ENCODE data around the gene GNG3.
"Not testable (repeated sequence)": the region's sequence is repeated elsewhere in the genome, so short reads cannot be mapped to it uniquely, and the experiment has no call there.

The GNG3 gene

GRCh38 chr11:62728171-62728988, 20.9 kb downstream of the GNG3 start, which contains the start of gene TTC9C:
TTC9C (plus strand) TSS chr11:62728486; CDS start chr11:62728849, 363 bp downstream.
- Histone ChIP-seq H3K4me3 (ENCODE audit: low read depth, low read length) (peak within 1 kb of the TSS; percentile 91), H3K4me1 (no peaks in the 10 kb centered on the region), H3K27me3 (no peaks in the 10 kb centered on the region), H3K36me3 (peaks cover 16% of the 10 kb centered on the region), H3K9me3 (no peaks in the 10 kb centered on the region)
- TF ChIP-seq, protein P1, sequence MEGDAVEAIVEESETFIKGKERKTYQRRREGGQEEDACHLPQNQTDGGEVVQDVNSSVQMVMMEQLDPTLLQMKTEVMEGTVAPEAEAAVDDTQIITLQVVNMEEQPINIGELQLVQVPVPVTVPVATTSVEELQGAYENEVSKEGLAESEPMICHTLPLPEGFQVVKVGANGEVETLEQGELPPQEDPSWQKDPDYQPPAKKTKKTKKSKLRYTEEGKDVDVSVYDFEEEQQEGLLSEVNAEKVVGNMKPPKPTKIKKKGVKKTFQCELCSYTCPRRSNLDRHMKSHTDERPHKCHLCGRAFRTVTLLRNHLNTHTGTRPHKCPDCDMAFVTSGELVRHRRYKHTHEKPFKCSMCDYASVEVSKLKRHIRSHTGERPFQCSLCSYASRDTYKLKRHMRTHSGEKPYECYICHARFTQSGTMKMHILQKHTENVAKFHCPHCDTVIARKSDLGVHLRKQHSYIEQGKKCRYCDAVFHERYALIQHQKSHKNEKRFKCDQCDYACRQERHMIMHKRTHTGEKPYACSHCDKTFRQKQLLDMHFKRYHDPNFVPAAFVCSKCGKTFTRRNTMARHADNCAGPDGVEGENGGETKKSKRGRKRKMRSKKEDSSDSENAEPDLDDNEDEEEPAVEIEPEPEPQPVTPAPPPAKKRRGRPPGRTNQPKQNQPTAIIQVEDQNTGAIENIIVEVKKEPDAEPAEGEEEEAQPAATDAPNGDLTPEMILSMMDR (IDR thresholded peaks at IDR 0.05; ENCODE audit: low read depth, low read length): no peak
- DNase-seq: peak; percentile 78

GRCh38 chr11:62730076-62730475, 22.6 kb downstream of the GNG3 start:
- H3K36me3 ChIP-seq, DNase-seq, H3K9me3 ChIP-seq, H3K4me1 ChIP-seq, H3K27me3 ChIP-seq: not testable (repeated sequence)
- peak overlapping the region; percentile 91 for H3K4me3 ChIP-seq (ENCODE audit: low read depth, low read length)

DNA sequence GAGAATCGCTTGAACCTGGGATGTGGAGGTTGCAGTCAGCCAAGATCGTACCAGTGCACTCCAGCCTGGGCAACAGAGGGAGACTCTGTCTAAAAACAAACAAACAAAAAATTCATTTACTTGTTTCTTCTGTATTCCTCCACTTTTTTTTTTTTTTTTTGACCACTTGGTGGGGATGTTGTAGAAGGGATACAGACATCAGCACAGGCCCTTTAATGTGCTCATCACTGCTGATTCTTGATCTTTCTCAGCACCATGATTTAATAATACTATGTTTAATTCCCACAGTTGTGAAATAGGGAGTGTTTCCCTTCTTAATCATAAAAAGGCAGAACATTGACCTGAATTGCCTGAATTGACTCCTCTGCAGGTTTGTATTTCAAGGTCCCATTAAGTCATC, 25.4 kb downstream of the GNG3 start:
- no peaks in the 10 kb centered on the region for H3K27me3 ChIP-seq
- no peaks in the 10 kb centered on the region for H3K4me1 ChIP-seq
- H3K4me3 ChIP-seq (ENCODE audit: low read depth, low read length): no peak overlapping the region
- TF ChIP-seq, protein P1 (IDR thresholded peaks at IDR 0.05; ENCODE audit: low read depth, low read length): peak; percentile 28
- DNase-seq: no peak
- H3K36me3 ChIP-seq: peaks cover 3% of the 10 kb centered on the region; the same call in 1 of the 2 replicates
- H3K9me3 ChIP-seq: no peaks in the 10 kb centered on the region

GRCh38 chr11:62737196-62737595, 29.7 kb downstream of the GNG3 start:
- Histone ChIP-seq H3K36me3 (peaks cover 9% of the 10 kb centered on the region; the same call in 1 of the 2 replicates), H3K27me3 (no peaks in the 10 kb centered on the region), H3K4me3 (ENCODE audit: low read depth, low read length) (no peak overlapping the region), H3K9me3 (no peaks in the 10 kb centered on the region), H3K4me1 (no peaks in the 10 kb centered on the region)
- no peak for DNase-seq
- TF ChIP-seq, protein P1 (IDR thresholded peaks at IDR 0.05; ENCODE audit: low read depth, low read length): no peak

GRCh38 chr11:62747475-62748160, 40.1 kb downstream of the GNG3 start:
- no peaks in the 10 kb centered on the region for H3K36me3 ChIP-seq
- TF ChIP-seq, protein P1 (IDR thresholded peaks at IDR 0.05; ENCODE audit: low read depth, low read length): no peak
- no peaks in the 10 kb centered on the region for H3K9me3 ChIP-seq
- DNase-seq: no peak
- H3K4me1 ChIP-seq: no peaks in the 10 kb centered on the region
- no peaks in the 10 kb centered on the region for H3K27me3 ChIP-seq
- no peak overlapping the region for H3K4me3 ChIP-seq (ENCODE audit: low read depth, low read length)

DNA sequence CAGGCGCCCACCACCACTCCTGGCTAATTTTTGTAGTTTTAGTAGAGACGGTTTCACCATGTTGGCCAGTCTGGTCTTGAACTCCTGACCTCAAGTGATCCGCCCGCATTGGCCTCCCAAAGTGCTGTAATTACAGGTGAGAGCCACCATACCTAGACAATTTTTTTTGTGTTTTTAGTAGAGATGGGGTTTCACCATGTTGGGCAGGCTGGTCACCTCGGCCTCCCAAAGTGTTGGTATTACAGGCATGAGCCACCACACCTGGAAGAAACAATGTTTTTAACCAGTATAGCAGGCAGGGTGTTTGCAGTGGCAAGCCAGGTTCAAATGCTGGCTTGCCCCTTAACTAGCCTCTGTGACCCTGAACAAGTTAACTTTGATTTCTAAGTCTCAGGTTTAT, 42.5 kb downstream of the GNG3 start:
- DNase-seq; H3K9me3 ChIP-seq; H3K27me3 ChIP-seq; H3K4me1 ChIP-seq; H3K4me3 ChIP-seq (ENCODE audit: low read depth, low read length); H3K36me3 ChIP-seq: not testable (repeated sequence)

Data from BE2C (cell line).